Measurements from ENCODE around the gene CELF4.

CELF4 gene

GRCh38 chr18:37249171-37249886 is 316.3 kb downstream of the CELF4 start:
- DNase-seq: no peak

DNA sequence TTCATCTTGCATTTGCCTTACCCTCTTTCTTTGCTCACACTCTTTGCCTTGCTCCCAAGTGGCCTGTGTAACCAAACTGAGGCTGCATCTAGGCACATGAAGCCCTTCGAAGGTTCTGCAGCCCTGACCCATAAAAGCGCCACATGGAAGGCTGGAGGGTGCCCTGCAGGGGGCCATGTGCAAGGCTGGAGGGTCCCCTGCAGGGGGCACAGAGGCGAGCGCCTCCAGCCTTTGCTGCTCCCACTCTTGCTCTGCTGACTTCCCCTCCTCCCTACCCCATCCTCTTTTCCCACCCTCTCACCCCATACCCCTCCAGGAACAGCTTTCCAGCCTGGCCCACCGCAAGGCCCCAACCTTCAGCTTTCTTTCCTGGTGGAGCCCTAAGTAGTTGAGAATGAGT is 317.3 kb downstream of the CELF4 start:
- DNase-seq: no peak

GRCh38 chr18:37247497-37248161 is 318.0 kb downstream of the CELF4 start:
- DNase-seq: no peak

DNA sequence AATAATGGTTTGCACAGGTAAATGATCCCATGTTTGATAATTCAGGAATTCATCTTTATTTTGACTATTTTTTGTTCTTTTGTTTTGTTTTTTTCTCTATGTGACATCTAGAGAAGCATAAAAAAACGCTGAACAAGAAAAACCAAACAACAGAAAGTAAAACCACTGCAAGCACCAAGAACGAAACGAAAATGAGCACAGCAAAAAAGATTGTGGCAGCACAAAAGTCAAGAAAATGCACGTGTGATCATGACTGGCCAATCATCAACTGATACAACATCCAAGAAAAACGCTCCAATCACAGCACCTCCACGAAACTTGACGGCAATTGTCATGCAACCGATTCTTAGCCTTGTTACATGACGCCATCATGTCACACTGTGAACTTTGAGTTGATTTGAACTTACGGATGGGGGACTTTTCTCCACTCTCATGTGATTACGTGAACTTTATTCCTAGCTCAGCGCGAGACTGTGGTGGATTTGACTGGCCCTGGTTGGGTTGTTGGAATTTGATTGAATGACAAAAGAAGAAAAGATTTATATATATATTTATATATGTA is 318.7 kb downstream of the CELF4 start:
- DNase-seq: no peak

DNA sequence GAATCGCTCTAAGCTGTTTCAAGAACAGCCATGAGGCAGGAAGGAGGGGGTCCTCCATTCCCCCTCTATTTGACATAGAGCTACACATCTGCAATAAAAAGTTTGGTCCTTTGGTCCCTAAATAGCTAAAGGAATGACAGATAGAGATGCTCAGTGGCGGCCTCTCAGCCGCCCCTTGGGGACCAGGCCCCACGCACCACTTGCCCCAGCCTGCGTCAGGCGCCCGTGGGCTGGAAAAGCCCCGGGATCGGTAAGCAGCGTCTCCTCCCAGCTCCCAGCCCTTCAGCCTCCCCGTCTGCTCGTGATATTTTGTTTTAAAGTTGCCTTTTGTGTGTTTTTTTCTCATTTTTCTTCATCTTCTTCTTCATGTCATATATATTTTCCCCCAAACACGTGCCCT is 321.0 kb downstream of the CELF4 start:
- no peak for DNase-seq

- DNase-seq: no peak
Measured at GRCh38 chr18:37243741-37244140, 321.9 kb downstream of the CELF4 start.

- DNase-seq: no peak
Measured at GRCh38 chr18:37242826-37243560, 322.6 kb downstream of the CELF4 start.

GRCh38 chr18:37242091-37242490 is 323.5 kb downstream of the CELF4 start:
- no peak for DNase-seq

DNA sequence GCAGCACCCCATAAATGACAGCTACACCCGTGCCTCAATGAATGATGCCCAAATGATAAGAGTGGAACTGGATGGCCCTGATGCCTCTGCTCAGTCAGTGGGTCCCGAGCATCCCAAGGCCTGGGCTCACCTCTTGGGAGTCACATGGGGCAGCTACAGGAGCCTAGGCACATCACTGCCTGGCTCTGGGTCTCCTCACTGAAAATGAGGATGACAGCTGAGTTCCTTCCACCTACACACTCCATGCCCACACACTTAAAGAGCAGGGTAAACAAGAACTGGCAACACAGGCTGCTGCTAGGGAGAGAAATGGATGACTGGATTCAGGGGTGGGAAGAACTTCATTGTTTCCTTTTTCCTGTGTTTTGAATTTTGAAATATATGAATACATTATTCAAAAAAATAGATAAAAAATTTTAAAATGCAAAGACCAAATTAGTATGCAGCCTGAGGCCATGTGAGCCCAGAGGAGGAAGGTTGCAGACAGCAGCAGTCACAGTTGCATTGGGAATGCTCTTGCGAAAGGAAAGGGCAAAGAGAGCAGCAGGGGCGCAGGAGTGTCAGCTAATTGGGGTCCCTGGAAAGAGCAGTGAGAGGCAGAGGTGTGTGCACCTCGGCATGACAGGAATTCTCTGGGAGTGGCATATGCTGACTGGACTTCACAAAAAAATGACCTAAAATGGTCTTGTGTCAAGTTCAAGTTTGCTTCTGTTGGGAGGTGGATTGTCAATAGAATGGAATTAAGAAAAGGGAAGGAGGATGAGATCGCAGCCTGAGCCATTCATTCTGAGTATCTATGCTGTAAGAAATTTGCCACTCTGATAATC is 327.1 kb downstream of the CELF4 start:
- DNase-seq: no peak

GRCh38 chr18:37235583-37235982 is 330.0 kb downstream of the CELF4 start:
- no peak for DNase-seq

- DNase-seq: no peak
Measured at GRCh38 chr18:37231251-37231650, 334.3 kb downstream of the CELF4 start.

GRCh38 chr18:37230768-37231167 is 334.8 kb downstream of the CELF4 start:
- no peak for DNase-seq

GRCh38 chr18:37225279-37225678 is 340.3 kb downstream of the CELF4 start:
- DNase-seq: no peak

GRCh38 chr18:37222999-37223378 is 342.6 kb downstream of the CELF4 start:
- DNase-seq: no peak

DNA sequence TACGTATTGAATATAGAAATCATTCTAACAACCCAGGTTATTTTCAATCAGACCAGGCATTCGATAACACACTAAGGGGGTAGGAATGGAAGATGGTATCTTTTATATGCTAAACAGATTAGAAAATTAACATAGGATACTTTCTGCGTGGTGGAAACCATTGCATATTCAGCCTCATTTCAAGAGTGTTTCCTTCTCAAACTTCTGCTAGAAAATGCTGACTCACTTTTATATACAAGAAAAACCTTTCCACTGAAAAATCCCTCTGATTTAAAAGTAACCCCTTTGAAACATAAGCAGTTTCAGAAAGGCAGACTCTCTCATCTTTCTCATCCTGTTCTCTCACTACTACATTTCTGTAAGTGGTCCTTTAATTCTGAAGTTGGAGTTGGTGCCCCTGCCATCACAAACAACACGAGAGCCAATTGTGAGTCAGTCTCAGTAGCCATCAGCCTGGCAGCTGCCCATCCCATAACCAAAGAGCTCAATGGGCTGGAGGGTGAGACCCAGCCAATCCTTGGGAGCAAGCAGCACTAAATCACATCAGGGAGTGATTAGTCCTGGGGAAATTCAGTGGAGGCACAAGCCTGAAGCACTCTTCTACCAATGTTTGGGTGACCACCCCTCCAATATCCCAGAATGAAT is 343.1 kb downstream of the CELF4 start:
- DNase-seq: no peak

- DNase-seq: no peak
Measured at GRCh38 chr18:37219257-37219656, 346.3 kb downstream of the CELF4 start.

DNA sequence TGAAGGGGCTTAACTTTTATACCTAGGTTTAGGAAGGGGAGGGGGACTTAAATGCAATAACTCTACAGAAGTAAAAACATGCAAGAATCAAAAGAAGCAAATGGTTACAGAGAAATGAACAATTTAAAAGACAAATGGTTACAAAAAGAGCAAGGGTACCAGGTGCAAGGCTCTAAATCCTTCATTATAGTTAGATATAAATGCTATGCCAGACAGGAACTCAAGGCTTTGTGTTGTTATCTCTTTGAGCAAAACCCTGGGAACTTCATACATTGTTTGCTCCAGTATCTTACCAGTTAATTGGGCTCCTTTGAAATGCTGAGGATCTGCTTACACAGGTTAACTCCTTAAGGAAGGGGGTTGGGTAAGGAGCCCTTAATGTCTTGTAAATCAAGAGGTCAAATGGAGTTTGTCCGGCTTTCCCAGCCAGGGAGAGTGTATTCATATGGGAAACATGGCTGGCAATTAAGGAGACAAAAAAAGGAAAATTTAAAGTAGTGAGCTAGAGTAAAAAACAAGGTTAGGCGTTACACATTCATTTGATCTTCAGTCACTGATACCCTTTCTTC is 347.5 kb downstream of the CELF4 start:
- no peak for DNase-seq

DNA sequence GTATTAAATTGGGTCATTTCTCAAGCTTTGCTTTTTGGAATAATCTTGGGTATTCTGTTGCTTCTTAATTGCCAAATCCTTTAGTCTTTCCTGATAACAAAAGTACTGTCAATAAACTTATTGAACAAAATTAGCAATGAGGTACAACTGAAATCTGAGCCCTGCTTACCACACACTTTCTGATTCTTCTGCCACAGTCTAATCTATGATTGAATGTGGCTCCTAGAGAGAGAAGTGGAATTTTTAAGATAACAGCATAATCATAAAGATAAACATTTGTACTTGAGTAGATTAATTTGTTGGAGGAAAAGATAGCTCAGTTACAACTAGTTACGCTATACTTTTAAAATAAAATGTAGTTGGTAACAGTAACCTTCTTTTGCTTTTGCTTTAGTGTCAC is 354.8 kb downstream of the CELF4 start:
- DNase-seq: no peak

DNA sequence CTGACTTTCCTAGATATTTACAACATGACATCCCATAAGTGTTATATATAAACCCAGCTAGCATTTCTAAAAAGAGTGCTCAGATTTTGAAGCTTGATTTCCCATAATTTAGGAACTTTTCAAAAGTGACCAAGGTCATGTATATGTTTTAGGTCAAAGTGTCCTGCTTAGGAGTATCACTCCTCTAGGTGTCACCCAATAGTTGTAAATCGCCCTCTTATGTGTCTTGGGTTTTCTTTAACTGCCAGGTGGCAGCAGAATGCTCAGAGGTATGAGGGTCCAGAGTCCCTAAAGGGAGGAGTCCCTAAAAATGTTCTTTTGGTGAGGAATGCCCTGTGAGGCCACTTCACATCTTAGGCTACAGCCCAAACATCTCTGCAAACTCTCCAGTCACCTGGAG is 358.3 kb downstream of the CELF4 start:
- DNase-seq: no peak

DNA sequence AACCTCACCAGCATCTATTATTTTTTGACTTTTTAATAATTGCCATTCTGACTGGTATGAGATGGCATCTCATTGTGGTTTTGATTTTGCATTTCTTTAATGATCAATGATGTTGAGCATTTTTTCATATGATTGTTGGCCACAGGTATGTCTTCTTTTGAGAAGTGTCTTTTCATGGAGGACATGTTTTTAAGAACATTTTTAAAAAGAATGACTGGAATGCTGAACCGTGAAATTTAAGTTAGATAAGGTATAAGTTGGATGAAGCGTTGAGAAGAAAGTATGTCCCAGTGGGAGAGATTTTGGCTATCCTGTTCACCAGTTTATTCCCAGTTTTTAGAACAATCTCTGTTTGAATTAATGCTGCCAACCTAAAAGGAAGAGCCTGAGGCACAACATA is 365.9 kb downstream of the CELF4 start:
- no peak for DNase-seq
